BE2C (cell line): Measurements from ENCODE around the gene ACAD11.

Experiments used
- DNase-seq: peaks from one replicate; pipeline ENCODE4 v3.0.0-alpha.2; 2020
- H3K27me3 ChIP-seq: fragments of 250-450 bp; sonication (Bioruptor Pico); 2 replicates; pipeline ENCODE4 v1.5.1; 2020; ENCODE audit warnings: mild to moderate bottlenecking
- H3K36me3 ChIP-seq: fragments of 250-450 bp; sonication (Bioruptor Pico); 2 replicates; pipeline ENCODE4 v1.5.1; 2020; ENCODE audit warnings: mild to moderate bottlenecking
- H3K4me1 ChIP-seq: fragments of 250-450 bp; sonication (Bioruptor Pico); 2 replicates; pipeline ENCODE4 v1.5.1; 2020
- H3K4me3 ChIP-seq: 2 replicates; pipeline ENCODE4 v1.5.1; 2011; ENCODE audit warnings: low read depth, low read length
- H3K9me3 ChIP-seq: fragments of 250-450 bp; sonication (Bioruptor Pico); 2 replicates; pipeline ENCODE4 v1.5.1; 2020
- TF ChIP-seq, protein P1 (sequence below): IDR thresholded peaks from 2 replicates; pipeline ENCODE4 v1.5.1; 2012; ENCODE audit warnings: mild to moderate bottlenecking, low read depth, low read length

The ACAD11 gene

GRCh38 chr3:132544130-132544529 lies 115.5 kb downstream of the ACAD11 start:
- no peaks in the 10 kb centered on the region for H3K27me3 ChIP-seq
- TF ChIP-seq, protein P1, sequence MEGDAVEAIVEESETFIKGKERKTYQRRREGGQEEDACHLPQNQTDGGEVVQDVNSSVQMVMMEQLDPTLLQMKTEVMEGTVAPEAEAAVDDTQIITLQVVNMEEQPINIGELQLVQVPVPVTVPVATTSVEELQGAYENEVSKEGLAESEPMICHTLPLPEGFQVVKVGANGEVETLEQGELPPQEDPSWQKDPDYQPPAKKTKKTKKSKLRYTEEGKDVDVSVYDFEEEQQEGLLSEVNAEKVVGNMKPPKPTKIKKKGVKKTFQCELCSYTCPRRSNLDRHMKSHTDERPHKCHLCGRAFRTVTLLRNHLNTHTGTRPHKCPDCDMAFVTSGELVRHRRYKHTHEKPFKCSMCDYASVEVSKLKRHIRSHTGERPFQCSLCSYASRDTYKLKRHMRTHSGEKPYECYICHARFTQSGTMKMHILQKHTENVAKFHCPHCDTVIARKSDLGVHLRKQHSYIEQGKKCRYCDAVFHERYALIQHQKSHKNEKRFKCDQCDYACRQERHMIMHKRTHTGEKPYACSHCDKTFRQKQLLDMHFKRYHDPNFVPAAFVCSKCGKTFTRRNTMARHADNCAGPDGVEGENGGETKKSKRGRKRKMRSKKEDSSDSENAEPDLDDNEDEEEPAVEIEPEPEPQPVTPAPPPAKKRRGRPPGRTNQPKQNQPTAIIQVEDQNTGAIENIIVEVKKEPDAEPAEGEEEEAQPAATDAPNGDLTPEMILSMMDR = no peak
- H3K9me3 ChIP-seq = no peaks in the 10 kb centered on the region
- H3K36me3 ChIP-seq = peaks cover 8% of the 10 kb centered on the region; the same call in 1 of the 2 replicates
- DNase-seq = no peak
- no peak overlapping the region for H3K4me3 ChIP-seq
- H3K4me1 ChIP-seq = no peaks in the 10 kb centered on the region

DNA sequence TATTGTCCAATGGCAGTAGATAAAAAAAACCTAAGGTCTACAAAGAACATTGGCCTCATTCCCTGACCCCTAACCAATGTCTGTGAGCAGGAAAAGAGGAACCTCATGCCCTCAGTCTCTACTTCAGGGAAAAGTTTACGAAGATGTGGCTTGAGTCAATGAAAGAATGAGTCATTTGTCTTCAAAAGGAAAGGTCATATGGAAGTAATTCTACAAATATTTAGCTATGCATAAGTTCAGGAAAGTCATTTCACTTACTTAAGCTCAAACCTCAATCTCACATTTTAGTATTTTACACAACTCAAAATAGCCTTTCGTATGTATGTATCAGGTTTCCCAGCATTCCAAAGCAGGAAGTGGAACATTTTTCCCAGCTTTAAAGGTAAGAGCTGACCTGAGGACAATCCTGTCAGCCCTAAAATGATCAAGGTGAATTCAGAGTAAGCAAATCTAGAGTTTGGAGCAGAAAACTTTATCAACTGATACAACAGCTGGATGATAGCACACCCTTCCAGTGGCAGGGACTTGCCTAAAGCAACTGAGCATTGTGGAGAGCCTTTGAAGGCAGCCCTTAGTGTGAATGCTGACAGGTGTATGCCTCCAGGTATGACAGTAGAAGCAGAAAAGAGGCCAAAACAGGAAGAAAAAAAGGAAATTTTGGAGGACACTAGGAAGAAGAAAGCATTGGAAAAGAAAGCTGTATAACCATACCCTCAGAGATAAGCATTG lies 116.4 kb downstream of the ACAD11 start:
- H3K9me3 ChIP-seq = no peaks in the 10 kb centered on the region
- H3K27me3 ChIP-seq = no peaks in the 10 kb centered on the region
- H3K4me1 ChIP-seq = no peaks in the 10 kb centered on the region
- DNase-seq = no peak
- peaks cover 8% of the 10 kb centered on the region; the same call in 1 of the 2 replicates for H3K36me3 ChIP-seq
- TF ChIP-seq, protein P1 = no peak
- no peak overlapping the region for H3K4me3 ChIP-seq

- no peak for DNase-seq
- no peaks in the 10 kb centered on the region for H3K9me3 ChIP-seq
- TF ChIP-seq, protein P1 = no peak
- no peak overlapping the region for H3K4me3 ChIP-seq
- H3K36me3 ChIP-seq = peaks cover 12% of the 10 kb centered on the region
- no peaks in the 10 kb centered on the region for H3K27me3 ChIP-seq
- no peaks in the 10 kb centered on the region for H3K4me1 ChIP-seq
Measured at GRCh38 chr3:132542577-132542976, 117.0 kb downstream of the ACAD11 start.

DNA sequence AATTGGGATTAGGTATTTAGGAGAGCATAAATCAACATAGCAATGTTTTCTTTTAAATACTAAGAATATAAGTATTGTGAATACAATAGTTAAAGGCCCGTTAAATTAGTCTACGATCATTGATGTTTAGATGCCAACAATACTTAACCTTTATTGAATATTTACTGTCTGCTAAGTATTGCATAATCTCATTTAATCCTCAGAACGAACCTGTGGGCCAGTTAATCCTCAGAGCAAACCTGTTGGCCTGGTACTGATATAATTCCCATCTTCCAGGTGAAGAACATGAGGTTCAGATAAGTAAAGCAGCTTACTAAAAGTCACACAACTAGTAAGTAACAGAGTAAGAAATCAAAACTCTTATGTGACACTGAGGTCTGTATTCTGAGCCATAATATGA lies 119.9 kb downstream of the ACAD11 start:
- Histone ChIP-seq H3K4me3 (no peak overlapping the region), H3K9me3 (no peaks in the 10 kb centered on the region)

DNA sequence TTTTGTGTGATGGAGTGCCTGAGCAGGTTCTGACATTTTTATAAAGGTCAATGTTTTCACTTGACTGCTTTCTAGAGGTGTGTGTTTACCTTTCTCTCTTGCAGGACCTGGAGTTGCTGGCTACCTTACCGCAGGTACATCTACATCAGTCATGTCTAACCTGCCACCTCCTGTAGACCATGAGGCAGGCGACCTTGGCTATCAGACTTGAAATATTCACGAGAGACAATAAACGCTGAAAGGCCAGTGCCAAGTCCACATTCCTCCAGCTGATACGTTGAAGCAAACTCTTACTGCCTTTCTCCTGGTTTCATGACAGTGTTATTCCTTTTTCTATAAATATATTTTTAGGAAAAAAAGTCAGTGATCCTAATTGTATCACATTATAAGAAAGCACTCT lies 121.5 kb downstream of the ACAD11 start:
- Histone ChIP-seq H3K36me3 (peaks cover 19% of the 10 kb centered on the region), H3K9me3 (no peaks in the 10 kb centered on the region), H3K27me3 (no peaks in the 10 kb centered on the region), H3K4me1 (no peaks in the 10 kb centered on the region), H3K4me3 (no peak overlapping the region)
- DNase-seq = no peak
- TF ChIP-seq, protein P1 = no peak

More for the DNA sequence above, 119.9 kb downstream of the ACAD11 start:
- TF ChIP-seq, protein P1 = no peak
- no peaks in the 10 kb centered on the region for H3K4me1 ChIP-seq
- H3K36me3 ChIP-seq = peaks cover 17% of the 10 kb centered on the region
- no peak for DNase-seq
- no peaks in the 10 kb centered on the region for H3K27me3 ChIP-seq

DNA sequence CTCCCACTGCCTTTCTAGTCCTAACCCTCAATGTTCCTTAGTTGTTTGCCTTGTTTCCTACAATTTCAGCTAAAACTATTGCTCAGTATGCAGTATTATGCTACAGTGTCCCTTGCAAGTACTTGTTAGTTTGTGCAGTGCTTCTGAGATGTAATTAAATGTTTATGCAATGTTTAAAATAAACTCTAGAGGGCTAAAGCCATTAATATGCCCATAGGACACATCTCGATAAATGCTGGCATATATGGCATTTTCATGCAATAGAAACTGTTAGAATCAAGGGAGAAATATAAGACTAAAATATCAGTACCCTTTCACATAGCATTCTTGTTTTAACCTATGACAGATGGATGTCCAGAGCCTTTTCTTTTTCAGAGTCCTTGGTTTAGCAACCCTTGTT lies 122.3 kb downstream of the ACAD11 start:
- H3K27me3 ChIP-seq = no peaks in the 10 kb centered on the region
- no peak for DNase-seq
- no peaks in the 10 kb centered on the region for H3K4me1 ChIP-seq
- H3K9me3 ChIP-seq = no peaks in the 10 kb centered on the region
- H3K4me3 ChIP-seq = no peak overlapping the region
- TF ChIP-seq, protein P1 = no peak
- peaks cover 19% of the 10 kb centered on the region for H3K36me3 ChIP-seq
